ENCODE data around the gene FOSL1. TPM values are rescaled to one million over a fixed set of nuclear protein-coding genes. Genes with fewer than 3 reads are reported as not detected.

The FOSL1 gene
- total and polyA plus RNA-seq, 2 of the 13 experiments (the other 11 are each of a cell fraction or from before 2014, with no cell fraction given) = 4.0 to 4.1 TPM

GRCh38 chr11:65884716-65885092 lies 15.5 kb downstream of the FOSL1 start (continued):
- no peak for TF ChIP-seq ZNF646 (CRISPR knock-in tag; IDR thresholded peaks at IDR 0.05)
- peak; percentile 50; the same call in 1 of the 2 replicates for TF ChIP-seq MYC (CRISPR knock-in tag; IDR thresholded peaks at IDR 0.05; ENCODE audit: borderline replicate concordance)
- no peak for TF ChIP-seq GTF3A (CRISPR knock-in tag; conservative IDR thresholded peaks at IDR 0.05)
- no peak for TF ChIP-seq HNF1A (IDR thresholded peaks at IDR 0.05; ENCODE audit: low read depth)
- no peak for TF ChIP-seq HNF1A (CRISPR knock-in tag; IDR thresholded peaks at IDR 0.05; ENCODE audit: borderline replicate concordance)
- TF ChIP-seq MLX (CRISPR knock-in tag; IDR thresholded peaks at IDR 0.05) = no peak
- TF ChIP-seq TCF12 (IDR thresholded peaks at IDR 0.05) = no peak
- no peak for TF ChIP-seq TCF12 (CRISPR knock-in tag; IDR thresholded peaks at IDR 0.05)
- no peak for TF ChIP-seq TERF1 (CRISPR knock-in tag; IDR thresholded peaks at IDR 0.05)
- TF ChIP-seq ZNF781 (CRISPR knock-in tag; IDR thresholded peaks at IDR 0.05; ENCODE audit: borderline replicate concordance, not compliant biosample characterization) = no peak
- TF ChIP-seq DMAP1 (CRISPR knock-in tag; IDR thresholded peaks at IDR 0.05) = no peak
- peak; percentile 61; the same call in 1 of the 2 replicates for TF ChIP-seq GATAD2A (CRISPR knock-in tag; IDR thresholded peaks at IDR 0.05)
- TF ChIP-seq LRRFIP1 (CRISPR knock-in tag; conservative IDR thresholded peaks at IDR 0.05) = no peak
- peak; percentile 42 for TF ChIP-seq TAF15 (IDR thresholded peaks at IDR 0.05; ENCODE audit: low read depth, low read length, poor library complexity, severe bottlenecking)
